ENCODE measurements around the gene TPPP.

TPPP gene

GRCh38 chr5:660491-661030 is 32.6 kb downstream of the TPPP start:
- H2AFZ ChIP-seq (ENCODE audit: low read depth, low read length, severe bottlenecking) = no peak overlapping the region
- H3K9ac ChIP-seq (ENCODE audit: low read length) = no peak overlapping the region
- no peaks in the 10 kb centered on the region for H3K27me3 ChIP-seq (ENCODE audit: low read length)
- no peak overlapping the region for H3K4me3 ChIP-seq (ENCODE audit: insufficient read depth, low read length, poor library complexity, severe bottlenecking)
- H4K20me1 ChIP-seq (ENCODE audit: low read depth, low read length) = no peaks in the 10 kb centered on the region
- H3K36me3 ChIP-seq (ENCODE audit: low read length) = no peaks in the 10 kb centered on the region
- TF ChIP-seq EZH2phosphoT487 (conservative IDR thresholded peaks at IDR 0.05; ENCODE audit: low read length) (no peak), CTCF (IDR thresholded peaks at IDR 0.05; ENCODE audit: insufficient read depth, low read length, poor library complexity, severe bottlenecking) (no peak)
- H3K9me3 ChIP-seq (ENCODE audit: insufficient read depth, low read length) = no peaks in the 10 kb centered on the region
- H3K79me2 ChIP-seq (ENCODE audit: insufficient read depth, low read length) = no peaks in the 10 kb centered on the region
- H3K9me2 ChIP-seq (replicated peaks; ENCODE audit: insufficient read depth, low read length) = no peaks in the 10 kb centered on the region
- H3K4me2 ChIP-seq (ENCODE audit: low read depth, low read length, poor library complexity, severe bottlenecking) = no peak overlapping the region
- H3F3A ChIP-seq (ENCODE audit: insufficient read depth) = no peaks in the 10 kb centered on the region
- H3K27ac ChIP-seq (ENCODE audit: low read depth, low read length) = no peak overlapping the region

GRCh38 chr5:659496-660263 is 33.5 kb downstream of the TPPP start:
- Histone ChIP-seq H2AFZ (ENCODE audit: low read depth, low read length, severe bottlenecking) (no peak overlapping the region), H3K4me3 (ENCODE audit: insufficient read depth, low read length, poor library complexity, severe bottlenecking) (no peak overlapping the region), H3K79me2 (ENCODE audit: insufficient read depth, low read length) (no peaks in the 10 kb centered on the region), H3K9me2 (replicated peaks; ENCODE audit: insufficient read depth, low read length) (no peaks in the 10 kb centered on the region), H3K4me2 (ENCODE audit: low read depth, low read length, poor library complexity, severe bottlenecking) (no peak overlapping the region), H3K27me3 (ENCODE audit: low read length) (no peaks in the 10 kb centered on the region), H3F3A (ENCODE audit: insufficient read depth) (no peaks in the 10 kb centered on the region), H3K9me3 (ENCODE audit: insufficient read depth, low read length) (no peaks in the 10 kb centered on the region), H3K27ac (ENCODE audit: low read depth, low read length) (no peak overlapping the region), H4K20me1 (ENCODE audit: low read depth, low read length) (no peaks in the 10 kb centered on the region), H3K36me3 (ENCODE audit: low read length) (no peaks in the 10 kb centered on the region), H3K9ac (ENCODE audit: low read length) (no peak overlapping the region)
- TF ChIP-seq CTCF (IDR thresholded peaks at IDR 0.05; ENCODE audit: insufficient read depth, low read length, poor library complexity, severe bottlenecking) (no peak), EZH2phosphoT487 (conservative IDR thresholded peaks at IDR 0.05; ENCODE audit: low read length) (no peak)

- Histone ChIP-seq H3K4me2 (ENCODE audit: low read depth, low read length, poor library complexity, severe bottlenecking) (no peak overlapping the region), H3K27ac (ENCODE audit: low read depth, low read length) (no peak overlapping the region), H3K9me3 (ENCODE audit: insufficient read depth, low read length) (no peaks in the 10 kb centered on the region), H3K27me3 (ENCODE audit: low read length) (no peaks in the 10 kb centered on the region), H3K36me3 (ENCODE audit: low read length) (no peaks in the 10 kb centered on the region), H3K4me3 (ENCODE audit: insufficient read depth, low read length, poor library complexity, severe bottlenecking) (no peak overlapping the region), H3K79me2 (ENCODE audit: insufficient read depth, low read length) (no peaks in the 10 kb centered on the region), H4K20me1 (ENCODE audit: low read depth, low read length) (no peaks in the 10 kb centered on the region), H3K9me2 (replicated peaks; ENCODE audit: insufficient read depth, low read length) (no peaks in the 10 kb centered on the region), H3F3A (ENCODE audit: insufficient read depth) (no peaks in the 10 kb centered on the region), H2AFZ (ENCODE audit: low read depth, low read length, severe bottlenecking) (no peak overlapping the region), H3K9ac (ENCODE audit: low read length) (no peak overlapping the region)
- TF ChIP-seq EZH2phosphoT487 (conservative IDR thresholded peaks at IDR 0.05; ENCODE audit: low read length) (no peak), CTCF (IDR thresholded peaks at IDR 0.05; ENCODE audit: insufficient read depth, low read length, poor library complexity, severe bottlenecking) (no peak)
Measured at GRCh38 chr5:658103-658502, 35.0 kb downstream of the TPPP start.
